ENCODE data around the gene C1QTNF1.

C1QTNF1 gene

GRCh38 chr17:78981010-78981888, 42.7 kb upstream of the C1QTNF1 start:
- TF ChIP-seq CREB1 (IDR thresholded peaks at IDR 0.05; ENCODE audit: low read depth) (no peak), EP300 (IDR thresholded peaks at IDR 0.05; ENCODE audit: borderline replicate concordance) (no peak), TAF1 (IDR thresholded peaks at IDR 0.05; ENCODE audit: low read depth) (no peak), RAD21 (IDR thresholded peaks at IDR 0.05; ENCODE audit: low read depth) (no peak), TEAD4 (IDR thresholded peaks at IDR 0.05) (no peak), YY1 (IDR thresholded peaks at IDR 0.05; ENCODE audit: low read depth) (no peak), ZBTB7A (IDR thresholded peaks at IDR 0.05; ENCODE audit: low read depth) (no peak), NFIC (IDR thresholded peaks at IDR 0.05) (no peak), TCF12 (IDR thresholded peaks at IDR 0.05; ENCODE audit: low read depth) (no peak), FOXM1 (IDR thresholded peaks at IDR 0.05; ENCODE audit: borderline replicate concordance, low read depth) (no peak), CEBPB (IDR thresholded peaks at IDR 0.05) (no peak), EGR1 (IDR thresholded peaks at IDR 0.05) (no peak)
- TF ChIP-seq, protein P1, sequence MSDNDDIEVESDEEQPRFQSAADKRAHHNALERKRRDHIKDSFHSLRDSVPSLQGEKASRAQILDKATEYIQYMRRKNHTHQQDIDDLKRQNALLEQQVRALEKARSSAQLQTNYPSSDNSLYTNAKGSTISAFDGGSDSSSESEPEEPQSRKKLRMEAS (IDR thresholded peaks at IDR 0.05), result no peak
- TF ChIP-seq, protein P2, sequence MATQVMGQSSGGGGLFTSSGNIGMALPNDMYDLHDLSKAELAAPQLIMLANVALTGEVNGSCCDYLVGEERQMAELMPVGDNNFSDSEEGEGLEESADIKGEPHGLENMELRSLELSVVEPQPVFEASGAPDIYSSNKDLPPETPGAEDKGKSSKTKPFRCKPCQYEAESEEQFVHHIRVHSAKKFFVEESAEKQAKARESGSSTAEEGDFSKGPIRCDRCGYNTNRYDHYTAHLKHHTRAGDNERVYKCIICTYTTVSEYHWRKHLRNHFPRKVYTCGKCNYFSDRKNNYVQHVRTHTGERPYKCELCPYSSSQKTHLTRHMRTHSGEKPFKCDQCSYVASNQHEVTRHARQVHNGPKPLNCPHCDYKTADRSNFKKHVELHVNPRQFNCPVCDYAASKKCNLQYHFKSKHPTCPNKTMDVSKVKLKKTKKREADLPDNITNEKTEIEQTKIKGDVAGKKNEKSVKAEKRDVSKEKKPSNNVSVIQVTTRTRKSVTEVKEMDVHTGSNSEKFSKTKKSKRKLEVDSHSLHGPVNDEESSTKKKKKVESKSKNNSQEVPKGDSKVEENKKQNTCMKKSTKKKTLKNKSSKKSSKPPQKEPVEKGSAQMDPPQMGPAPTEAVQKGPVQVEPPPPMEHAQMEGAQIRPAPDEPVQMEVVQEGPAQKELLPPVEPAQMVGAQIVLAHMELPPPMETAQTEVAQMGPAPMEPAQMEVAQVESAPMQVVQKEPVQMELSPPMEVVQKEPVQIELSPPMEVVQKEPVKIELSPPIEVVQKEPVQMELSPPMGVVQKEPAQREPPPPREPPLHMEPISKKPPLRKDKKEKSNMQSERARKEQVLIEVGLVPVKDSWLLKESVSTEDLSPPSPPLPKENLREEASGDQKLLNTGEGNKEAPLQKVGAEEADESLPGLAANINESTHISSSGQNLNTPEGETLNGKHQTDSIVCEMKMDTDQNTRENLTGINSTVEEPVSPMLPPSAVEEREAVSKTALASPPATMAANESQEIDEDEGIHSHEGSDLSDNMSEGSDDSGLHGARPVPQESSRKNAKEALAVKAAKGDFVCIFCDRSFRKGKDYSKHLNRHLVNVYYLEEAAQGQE (IDR thresholded peaks at IDR 0.05; ENCODE audit: low read depth), result no peak
- TF ChIP-seq, protein P3, sequence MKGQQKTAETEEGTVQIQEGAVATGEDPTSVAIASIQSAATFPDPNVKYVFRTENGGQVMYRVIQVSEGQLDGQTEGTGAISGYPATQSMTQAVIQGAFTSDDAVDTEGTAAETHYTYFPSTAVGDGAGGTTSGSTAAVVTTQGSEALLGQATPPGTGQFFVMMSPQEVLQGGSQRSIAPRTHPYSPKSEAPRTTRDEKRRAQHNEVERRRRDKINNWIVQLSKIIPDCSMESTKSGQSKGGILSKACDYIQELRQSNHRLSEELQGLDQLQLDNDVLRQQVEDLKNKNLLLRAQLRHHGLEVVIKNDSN (IDR thresholded peaks at IDR 0.05), result no peak

- TF ChIP-seq EGR1 (IDR thresholded peaks at IDR 0.05) (no peak), TCF12 (IDR thresholded peaks at IDR 0.05; ENCODE audit: low read depth) (no peak), EP300 (IDR thresholded peaks at IDR 0.05; ENCODE audit: borderline replicate concordance) (no peak), FOXM1 (IDR thresholded peaks at IDR 0.05; ENCODE audit: borderline replicate concordance, low read depth) (no peak), TAF1 (IDR thresholded peaks at IDR 0.05; ENCODE audit: low read depth) (no peak), CREB1 (IDR thresholded peaks at IDR 0.05; ENCODE audit: low read depth) (no peak), CEBPB (IDR thresholded peaks at IDR 0.05) (no peak), ZBTB7A (IDR thresholded peaks at IDR 0.05; ENCODE audit: low read depth) (no peak), NFIC (IDR thresholded peaks at IDR 0.05) (no peak), YY1 (IDR thresholded peaks at IDR 0.05; ENCODE audit: low read depth) (no peak), RAD21 (IDR thresholded peaks at IDR 0.05; ENCODE audit: low read depth) (no peak), TEAD4 (IDR thresholded peaks at IDR 0.05) (no peak)
- TF ChIP-seq, protein P2 (IDR thresholded peaks at IDR 0.05; ENCODE audit: low read depth), result no peak
- TF ChIP-seq, protein P1 (IDR thresholded peaks at IDR 0.05), result no peak
- TF ChIP-seq, protein P3 (IDR thresholded peaks at IDR 0.05), result no peak
Measured at GRCh38 chr17:78985395-78985794, 38.6 kb upstream of the C1QTNF1 start.

GRCh38 chr17:78986048-78986648, 37.8 kb upstream of the C1QTNF1 start:
- TF ChIP-seq RAD21 (IDR thresholded peaks at IDR 0.05; ENCODE audit: low read depth), result peak; percentile 40
- TF ChIP-seq EP300 (IDR thresholded peaks at IDR 0.05; ENCODE audit: borderline replicate concordance), result no peak
- TF ChIP-seq FOXM1 (IDR thresholded peaks at IDR 0.05; ENCODE audit: borderline replicate concordance, low read depth), result no peak

GRCh38 chr17:78986649-78987328, 37.2 kb upstream of the C1QTNF1 start:
- TF ChIP-seq EGR1 (IDR thresholded peaks at IDR 0.05) (no peak), CEBPB (IDR thresholded peaks at IDR 0.05) (no peak), ZBTB7A (IDR thresholded peaks at IDR 0.05; ENCODE audit: low read depth) (no peak), FOXM1 (IDR thresholded peaks at IDR 0.05; ENCODE audit: borderline replicate concordance, low read depth) (no peak), TCF12 (IDR thresholded peaks at IDR 0.05; ENCODE audit: low read depth) (no peak), NFIC (IDR thresholded peaks at IDR 0.05) (no peak), TAF1 (IDR thresholded peaks at IDR 0.05; ENCODE audit: low read depth) (no peak), YY1 (IDR thresholded peaks at IDR 0.05; ENCODE audit: low read depth) (no peak)
- TF ChIP-seq, protein P1 (IDR thresholded peaks at IDR 0.05), result no peak

Data from Ishikawa (cell line).